ENCODE results near the gene MYO18A. TPM values are rescaled to one million over a fixed set of nuclear protein-coding genes. Genes with fewer than 3 reads are reported as not detected.

Gene MYO18A
- total RNA-seq, 1 experiment from 2014 or later: 37.2 TPM

DNA sequence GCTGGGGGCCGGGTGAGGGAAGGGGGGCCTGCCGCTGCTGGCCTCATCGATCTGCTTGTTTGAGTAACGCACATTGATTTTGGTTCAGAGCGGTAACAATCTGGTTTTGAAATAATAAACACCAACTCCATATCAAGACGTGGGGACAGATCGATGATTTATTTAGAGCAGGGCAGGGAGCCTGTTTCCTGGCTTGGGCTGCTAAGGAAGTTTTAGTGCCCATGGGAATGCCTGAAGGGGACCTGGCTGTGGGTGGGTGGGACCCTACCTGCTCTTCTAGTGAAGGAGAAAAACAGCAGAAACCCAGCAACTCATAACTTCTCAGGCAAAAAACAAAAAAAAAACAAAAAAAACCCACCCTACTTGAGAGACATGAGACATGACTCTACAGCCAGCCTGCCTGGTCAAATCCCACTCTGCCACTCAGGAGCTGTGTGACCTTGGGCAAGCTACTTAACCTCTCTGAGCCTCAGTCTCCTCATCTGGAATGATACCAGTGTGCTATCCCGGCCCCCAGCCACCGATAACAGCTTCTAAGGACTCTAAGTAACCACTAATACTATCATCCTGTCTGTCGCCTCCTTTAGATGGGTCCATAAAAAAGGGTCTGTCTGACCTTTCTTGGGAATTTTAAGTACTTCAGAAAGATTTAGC is 71.2 kb downstream of the MYO18A start (continued):
- no peak for TF ChIP-seq POLR2A (IDR thresholded peaks at IDR 0.05; ENCODE audit: borderline replicate concordance, extremely low read depth, insufficient read depth, insufficient read length)
- TF ChIP-seq, protein P1, sequence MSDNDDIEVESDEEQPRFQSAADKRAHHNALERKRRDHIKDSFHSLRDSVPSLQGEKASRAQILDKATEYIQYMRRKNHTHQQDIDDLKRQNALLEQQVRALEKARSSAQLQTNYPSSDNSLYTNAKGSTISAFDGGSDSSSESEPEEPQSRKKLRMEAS (IDR thresholded peaks at IDR 0.05): no peak
- TF ChIP-seq, protein P2, sequence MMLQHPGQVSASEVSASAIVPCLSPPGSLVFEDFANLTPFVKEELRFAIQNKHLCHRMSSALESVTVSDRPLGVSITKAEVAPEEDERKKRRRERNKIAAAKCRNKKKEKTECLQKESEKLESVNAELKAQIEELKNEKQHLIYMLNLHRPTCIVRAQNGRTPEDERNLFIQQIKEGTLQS (IDR thresholded peaks at IDR 0.05): no peak
- TF ChIP-seq, protein P3, sequence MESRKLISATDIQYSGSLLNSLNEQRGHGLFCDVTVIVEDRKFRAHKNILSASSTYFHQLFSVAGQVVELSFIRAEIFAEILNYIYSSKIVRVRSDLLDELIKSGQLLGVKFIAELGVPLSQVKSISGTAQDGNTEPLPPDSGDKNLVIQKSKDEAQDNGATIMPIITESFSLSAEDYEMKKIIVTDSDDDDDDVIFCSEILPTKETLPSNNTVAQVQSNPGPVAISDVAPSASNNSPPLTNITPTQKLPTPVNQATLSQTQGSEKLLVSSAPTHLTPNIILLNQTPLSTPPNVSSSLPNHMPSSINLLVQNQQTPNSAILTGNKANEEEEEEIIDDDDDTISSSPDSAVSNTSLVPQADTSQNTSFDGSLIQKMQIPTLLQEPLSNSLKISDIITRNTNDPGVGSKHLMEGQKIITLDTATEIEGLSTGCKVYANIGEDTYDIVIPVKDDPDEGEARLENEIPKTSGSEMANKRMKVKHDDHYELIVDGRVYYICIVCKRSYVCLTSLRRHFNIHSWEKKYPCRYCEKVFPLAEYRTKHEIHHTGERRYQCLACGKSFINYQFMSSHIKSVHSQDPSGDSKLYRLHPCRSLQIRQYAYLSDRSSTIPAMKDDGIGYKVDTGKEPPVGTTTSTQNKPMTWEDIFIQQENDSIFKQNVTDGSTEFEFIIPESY (IDR thresholded peaks at IDR 0.05; ENCODE audit: extremely low read depth, insufficient replicate concordance, low read length): no peak
- TF ChIP-seq ZFX (IDR thresholded peaks at IDR 0.05): no peak
- no peak for TF ChIP-seq FOSL1 (IDR thresholded peaks at IDR 0.05; ENCODE audit: low read depth)
- TF ChIP-seq TCF7L2 (IDR thresholded peaks at IDR 0.05; ENCODE audit: borderline replicate concordance, extremely low read depth, insufficient read depth, insufficient read length): no peak
- TF ChIP-seq POLR2AphosphoS5 (IDR thresholded peaks at IDR 0.05; ENCODE audit: low read depth, low read length): no peak
- TF ChIP-seq EZH2phosphoT487 (IDR thresholded peaks at IDR 0.05; ENCODE audit: borderline replicate concordance): no peak
- no peak for TF ChIP-seq YY1 (IDR thresholded peaks at IDR 0.05; ENCODE audit: extremely low read depth, insufficient replicate concordance, low read depth, low read length)
- no peak for TF ChIP-seq EGR1 (IDR thresholded peaks at IDR 0.05; ENCODE audit: low read depth)
- no peak for TF ChIP-seq EZH2 (IDR thresholded peaks at IDR 0.05)

Measured in HCT116 (cell line).